Measurements from ENCODE around the gene ZNF516. TPM values are rescaled to one million over a fixed set of nuclear protein-coding genes. Genes with fewer than 3 reads are reported as not detected.
A peak's percentile ranks its signal among the peaks of the same experiment; 100 is the strongest.

ZNF516 gene
- total and polyA plus RNA-seq, 8 donors: 5.4 to 21.3 (median 12.7) TPM

DNA sequence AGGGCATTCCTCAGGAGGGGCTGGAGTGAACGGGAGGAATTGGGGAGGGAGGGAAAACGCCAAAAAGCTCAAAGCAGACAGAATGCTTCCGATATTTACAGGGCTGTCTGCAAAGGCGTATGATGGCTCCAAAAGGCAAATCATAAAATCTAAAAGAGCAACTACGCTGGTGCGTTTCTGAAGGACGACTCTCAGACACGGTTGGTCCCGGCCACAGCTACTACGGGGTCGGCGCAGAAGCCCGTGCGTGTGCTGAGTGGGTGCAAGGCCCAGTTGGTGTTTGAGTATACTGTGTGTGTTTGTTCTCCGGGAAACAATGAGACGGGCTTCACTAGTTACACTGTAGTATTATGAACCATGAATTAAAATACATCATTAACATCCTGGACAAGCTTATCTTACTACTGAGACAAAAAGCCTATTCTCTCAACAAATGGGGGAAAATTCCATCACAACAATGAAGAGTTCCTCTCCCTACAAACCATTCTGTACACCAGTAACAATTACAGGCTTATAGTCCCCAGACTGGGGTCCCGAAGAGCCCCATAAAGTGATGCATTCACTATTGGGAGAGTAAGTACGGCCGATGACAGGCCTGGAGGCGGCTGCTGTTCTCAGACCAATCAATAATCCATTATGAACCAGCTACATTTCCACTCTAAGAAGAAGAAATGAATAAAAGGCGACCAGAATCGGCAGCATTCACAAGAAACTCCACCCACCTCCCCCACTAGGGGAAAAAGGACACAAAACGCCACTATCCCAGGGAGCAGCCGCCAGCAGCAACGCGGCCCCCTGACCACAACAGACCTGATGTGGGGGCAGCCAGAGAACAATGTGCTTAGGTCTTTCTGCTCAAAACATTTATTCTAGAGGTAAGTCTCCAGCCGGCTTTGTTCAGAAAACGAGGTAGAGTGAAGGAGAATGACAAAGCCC lies 43.4 kb downstream of the ZNF516 start:
- peaks cover 13 to 30% (median 13%) of the 10 kb centered on the region in 3 donors for H3K4me1 ChIP-seq
- FAIRE-seq (no peak), DNase-seq (peak in 1 of 6 donors; percentile 19), ATAC-seq (peak; percentile 5 to 45 (median 40))
- H3K9me3 ChIP-seq: no peaks in the 10 kb centered on the region
- H3K36me3 ChIP-seq: no peaks in the 10 kb centered on the region
- peak overlapping the region in 3 of 4 donors; percentile 18 to 43 (median 26) for H3K4me3 ChIP-seq
- peak overlapping the region; percentile 17 to 79 (median 55) for H3K27ac ChIP-seq
- 65% methylated on average over 28 of the region's 28 CpGs for WGBS, 2 donors
- intact Hi-C loops (cut with DNase I): no loop called here
- H3K27me3 ChIP-seq: no peaks in the 10 kb centered on the region
- TF ChIP-seq, protein P1, sequence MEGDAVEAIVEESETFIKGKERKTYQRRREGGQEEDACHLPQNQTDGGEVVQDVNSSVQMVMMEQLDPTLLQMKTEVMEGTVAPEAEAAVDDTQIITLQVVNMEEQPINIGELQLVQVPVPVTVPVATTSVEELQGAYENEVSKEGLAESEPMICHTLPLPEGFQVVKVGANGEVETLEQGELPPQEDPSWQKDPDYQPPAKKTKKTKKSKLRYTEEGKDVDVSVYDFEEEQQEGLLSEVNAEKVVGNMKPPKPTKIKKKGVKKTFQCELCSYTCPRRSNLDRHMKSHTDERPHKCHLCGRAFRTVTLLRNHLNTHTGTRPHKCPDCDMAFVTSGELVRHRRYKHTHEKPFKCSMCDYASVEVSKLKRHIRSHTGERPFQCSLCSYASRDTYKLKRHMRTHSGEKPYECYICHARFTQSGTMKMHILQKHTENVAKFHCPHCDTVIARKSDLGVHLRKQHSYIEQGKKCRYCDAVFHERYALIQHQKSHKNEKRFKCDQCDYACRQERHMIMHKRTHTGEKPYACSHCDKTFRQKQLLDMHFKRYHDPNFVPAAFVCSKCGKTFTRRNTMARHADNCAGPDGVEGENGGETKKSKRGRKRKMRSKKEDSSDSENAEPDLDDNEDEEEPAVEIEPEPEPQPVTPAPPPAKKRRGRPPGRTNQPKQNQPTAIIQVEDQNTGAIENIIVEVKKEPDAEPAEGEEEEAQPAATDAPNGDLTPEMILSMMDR (IDR thresholded peaks at IDR 0.05): no peak

DNA sequence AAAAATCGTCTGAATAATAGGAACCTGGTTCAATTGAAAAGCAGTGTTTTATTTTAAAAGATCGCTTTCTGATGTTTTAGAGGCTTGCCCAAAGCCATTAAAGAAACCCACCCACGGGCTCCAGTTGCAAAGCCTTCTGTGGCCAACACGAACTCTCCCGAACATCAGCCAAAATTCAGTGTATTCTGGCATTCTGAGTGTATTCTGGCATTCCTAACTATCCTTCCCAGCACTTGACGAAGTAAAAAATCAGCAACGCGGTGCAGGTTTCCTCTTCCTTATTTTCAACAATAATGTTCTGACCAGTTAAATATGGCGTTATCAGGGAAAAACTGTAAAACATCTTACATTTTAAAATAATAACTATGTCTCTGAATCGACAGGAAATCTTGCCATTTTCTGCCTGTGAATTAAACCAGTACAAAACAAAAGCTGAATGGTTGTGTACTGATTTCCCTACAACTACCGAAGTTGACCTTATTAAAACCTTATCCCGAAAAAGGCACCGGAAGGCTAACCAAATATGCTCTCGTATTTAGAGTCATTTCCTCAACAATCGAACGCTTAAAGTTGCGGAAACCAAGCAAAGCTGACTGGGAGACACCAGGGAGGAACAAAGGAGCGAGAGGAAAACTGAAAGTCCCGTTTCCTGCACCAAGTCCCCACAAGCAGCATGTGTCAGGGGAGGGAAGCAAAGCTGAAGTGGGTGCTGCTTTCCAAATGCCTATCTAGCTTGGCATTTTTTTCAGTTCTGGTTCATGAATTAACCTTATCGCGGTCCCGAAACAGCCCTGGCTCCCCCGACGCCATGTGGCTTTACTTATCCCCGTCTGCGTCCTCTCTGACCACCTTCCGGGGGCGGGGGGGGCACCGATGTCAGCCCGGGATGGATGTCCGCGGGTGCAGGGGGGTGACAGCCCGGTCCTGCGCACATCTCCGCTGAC lies 44.3 kb downstream of the ZNF516 start:
- peaks cover 13 to 30% (median 16%) of the 10 kb centered on the region in 3 donors for H3K4me1 ChIP-seq
- intact Hi-C loops (cut with DNase I): no loop called here
- TF ChIP-seq, protein P1 (IDR thresholded peaks at IDR 0.05): no peak
- H3K36me3 ChIP-seq: no peaks in the 10 kb centered on the region
- 57 to 59% methylated on average over 35 of the region's 35 CpGs for WGBS, 2 donors
- H3K27me3 ChIP-seq: no peaks in the 10 kb centered on the region
- H3K27ac ChIP-seq: peak overlapping the region; percentile 17 to 79 (median 55)
- no peaks in the 10 kb centered on the region for H3K9me3 ChIP-seq
- FAIRE-seq (peak; percentile 70), ATAC-seq (peak; percentile 29 to 70 (median 59)), DNase-seq (peak in 2 of 6 donors; percentile 56 to 69)
- H3K4me3 ChIP-seq: peak overlapping the region in 3 of 4 donors; percentile 18 to 43 (median 26)

DNA sequence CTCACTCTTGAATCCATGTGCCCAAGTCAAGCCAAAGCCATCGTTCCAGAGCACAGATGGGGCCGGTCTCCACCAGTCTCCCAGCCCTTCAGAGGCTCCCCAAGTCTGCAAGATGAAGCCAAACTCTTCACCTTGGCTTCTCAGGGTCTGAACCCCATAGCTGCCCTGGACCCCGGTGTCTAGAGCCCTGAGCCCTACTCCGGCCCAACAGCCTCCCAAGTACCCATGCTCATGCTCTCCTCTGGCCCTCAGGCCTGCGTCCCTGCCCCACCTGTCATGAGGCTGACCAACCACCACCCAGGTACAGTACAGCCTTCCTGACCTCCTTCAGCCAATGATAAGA lies 46.0 kb downstream of the ZNF516 start:
- DNase-seq: peak in 1 of 6 donors; percentile 31
- Histone ChIP-seq H3K4me1 (peaks cover 6 to 22% (median 10%) of the 10 kb centered on the region in 3 donors), H3K27me3 (no peaks in the 10 kb centered on the region), H3K27ac (no peak overlapping the region), H3K36me3 (no peaks in the 10 kb centered on the region), H3K4me3 (no peak overlapping the region), H3K9me3 (no peaks in the 10 kb centered on the region)
- TF ChIP-seq, protein P1 (IDR thresholded peaks at IDR 0.05): no peak
- ATAC-seq: no peak
- FAIRE-seq: no peak
- 95 to 97% methylated on average over 5 of the region's 5 CpGs for WGBS, 2 donors
- intact Hi-C loops (cut with DNase I): no loop called here

DNA sequence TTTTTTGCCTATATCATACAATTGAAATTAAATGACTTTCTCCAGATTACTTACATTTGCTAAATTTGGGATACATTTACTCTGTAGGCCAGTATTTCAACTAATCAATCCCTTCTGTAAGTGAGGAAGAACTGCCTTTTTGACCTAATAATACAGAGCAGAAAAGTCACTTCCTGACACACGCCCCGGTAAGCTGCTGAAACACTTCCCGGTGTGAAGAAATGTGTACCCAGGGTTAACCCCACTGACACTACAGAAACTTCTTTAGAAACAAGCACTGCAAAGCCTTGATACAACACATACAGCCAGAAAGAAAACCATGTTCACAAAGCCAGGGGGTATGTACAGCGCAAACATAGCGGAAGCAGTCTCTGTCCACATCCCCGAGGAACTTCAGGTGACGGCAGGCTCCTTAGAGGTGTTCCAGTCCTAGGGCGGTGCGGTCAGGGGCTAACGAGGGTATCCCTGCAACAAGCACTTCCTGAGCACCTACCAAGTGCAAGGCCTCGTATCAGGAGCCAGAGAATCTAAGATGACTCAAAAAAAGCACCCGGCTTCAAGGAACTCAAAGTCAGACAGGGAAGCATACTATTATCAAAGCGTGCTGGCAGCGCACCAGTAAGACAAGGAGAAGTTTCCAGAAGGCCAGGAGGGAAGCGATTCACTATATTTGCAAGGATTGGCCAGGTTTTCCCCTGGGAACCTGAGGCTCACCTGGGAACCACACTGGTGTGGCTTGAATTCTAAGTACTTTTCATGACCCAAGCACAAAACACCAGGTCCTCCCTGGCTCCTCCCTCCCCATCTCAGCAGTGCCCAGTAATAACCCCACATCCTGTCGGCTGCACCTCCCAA lies 46.6 kb downstream of the ZNF516 start:
- FAIRE-seq (no peak), DNase-seq (no peak), ATAC-seq (no peak)
- intact Hi-C loops (cut with DNase I): no loop called here
- WGBS, 2 donors: 86 to 89% methylated on average over 16 of the region's 16 CpGs
- Histone ChIP-seq H3K36me3 (no peaks in the 10 kb centered on the region), H3K27ac (no peak overlapping the region), H3K4me3 (no peak overlapping the region), H3K27me3 (no peaks in the 10 kb centered on the region), H3K9me3 (no peaks in the 10 kb centered on the region), H3K4me1 (peaks cover 0 to 17% (median 7%) of the 10 kb centered on the region in 3 donors)
- TF ChIP-seq, protein P1 (IDR thresholded peaks at IDR 0.05): no peak
